SKM-1 (cell line): ENCODE results near the gene RDH16.

Source experiments
- DNase-seq: peaks from one replicate; lab custom pipeline; 2025; ENCODE audit not compliant: unreplicated experiment; lab: John Stamatoyannopoulos, UW

The RDH16 gene

GRCh38 chr12:56957229-56958052 lies at the start of gene RDH16:
RDH16 (minus strand) TSS chr12:56957608; CDS start chr12:56957462, 146 bp downstream.
- DNase-seq = no peak

- DNase-seq = no peak
Observed at GRCh38 chr12:57006809-57007475, 49.5 kb upstream of the RDH16 start.

GRCh38 chr12:57005980-57006808 lies 48.8 kb upstream of the RDH16 start, which contains the start of gene ZBTB39:
ZBTB39 (minus strand) TSS chr12:57006546; CDS start chr12:57004917, 1,629 bp downstream.
- DNase-seq = no peak

GRCh38 chr12:57004651-57005050 lies 47.2 kb upstream of the RDH16 start:
- DNase-seq = no peak

- DNase-seq = no peak
Observed at GRCh38 chr12:57003395-57003794, 46.0 kb upstream of the RDH16 start.

- DNase-seq = no peak
Observed at GRCh38 chr12:57001448-57001906, 44.1 kb upstream of the RDH16 start.

- DNase-seq = no peak
Observed at GRCh38 chr12:57000393-57000792, 43.0 kb upstream of the RDH16 start.

- no peak for DNase-seq
Observed at GRCh38 chr12:56999456-56999855, 42.0 kb upstream of the RDH16 start.

GRCh38 chr12:56998981-56999380 lies 41.6 kb upstream of the RDH16 start:
- no peak for DNase-seq

- DNase-seq = no peak
Observed at GRCh38 chr12:56998316-56998715, 40.9 kb upstream of the RDH16 start.

- DNase-seq = no peak
Observed at GRCh38 chr12:56996793-56997545, 39.6 kb upstream of the RDH16 start.

- no peak for DNase-seq
Observed at GRCh38 chr12:56995930-56996496, 38.6 kb upstream of the RDH16 start.

- no peak for DNase-seq
Observed at GRCh38 chr12:56995201-56995929, 38.0 kb upstream of the RDH16 start.

- DNase-seq = no peak
Observed at GRCh38 chr12:56994231-56994746, 36.9 kb upstream of the RDH16 start.

GRCh38 chr12:56993346-56993745 lies 35.9 kb upstream of the RDH16 start:
- DNase-seq = no peak

GRCh38 chr12:56991319-56992246 lies 34.2 kb upstream of the RDH16 start:
- no peak for DNase-seq

GRCh38 chr12:56990648-56991318 lies 33.4 kb upstream of the RDH16 start:
- DNase-seq = no peak
